Measurements from ENCODE around the gene SEC24D. TPM values are rescaled to one million over a fixed set of nuclear protein-coding genes. Genes with fewer than 3 reads are reported as not detected.

Gene SEC24D
- total RNA-seq, 1 experiment from 2014 or later: 28.4 TPM

DNA sequence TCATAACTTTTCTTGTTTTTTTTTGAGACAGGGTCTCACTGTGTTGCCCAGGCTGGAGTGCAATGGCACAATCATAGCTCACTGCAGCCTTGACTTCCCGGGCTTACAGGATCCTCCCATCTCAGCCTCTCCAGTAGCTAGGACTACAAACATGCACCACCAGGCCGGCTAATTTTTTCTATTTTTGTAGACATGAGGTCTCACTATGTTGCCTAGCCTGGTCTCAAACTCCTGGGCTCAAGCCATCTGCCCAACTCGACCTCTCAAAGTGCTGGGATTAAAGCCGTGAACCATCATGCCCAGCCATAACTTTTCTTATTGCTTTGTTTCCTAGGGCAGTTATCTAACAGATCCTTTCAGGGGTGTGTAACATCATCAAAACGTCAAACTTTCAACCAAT is 11.8 kb downstream of the SEC24D start:
- no peak overlapping the region for H3K27ac Mint-ChIP-seq (ENCODE audit: unreplicated experiment)
- no peak for DNase-seq
- peaks cover 23% of the 10 kb centered on the region for H3K4me1 Mint-ChIP-seq (ENCODE audit: low read depth, unreplicated experiment)

DNA sequence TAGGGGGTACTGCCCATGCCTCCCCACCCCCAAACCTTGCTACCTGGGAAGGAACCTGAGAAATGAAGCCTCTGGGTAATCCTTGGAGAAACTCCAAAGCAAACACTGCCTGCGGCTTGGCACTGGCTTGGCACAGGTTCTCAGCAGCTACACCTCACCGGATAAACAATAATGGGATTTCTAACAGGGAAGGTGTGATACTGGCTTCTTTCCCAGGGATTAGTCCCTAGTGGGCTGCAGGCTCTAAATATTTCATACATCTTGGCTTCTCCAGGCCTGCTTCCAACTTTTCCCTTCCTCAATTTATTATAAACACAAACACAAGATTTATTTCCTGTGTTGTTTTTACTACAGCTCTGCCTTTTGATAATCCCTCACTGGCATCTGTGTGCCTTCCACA is 12.5 kb downstream of the SEC24D start:
- peaks cover 23% of the 10 kb centered on the region for H3K4me1 Mint-ChIP-seq (ENCODE audit: low read depth, unreplicated experiment)
- H3K9me3 Mint-ChIP-seq (ENCODE audit: low read depth, unreplicated experiment): no peaks in the 10 kb centered on the region
- TF ChIP-seq, protein P1, sequence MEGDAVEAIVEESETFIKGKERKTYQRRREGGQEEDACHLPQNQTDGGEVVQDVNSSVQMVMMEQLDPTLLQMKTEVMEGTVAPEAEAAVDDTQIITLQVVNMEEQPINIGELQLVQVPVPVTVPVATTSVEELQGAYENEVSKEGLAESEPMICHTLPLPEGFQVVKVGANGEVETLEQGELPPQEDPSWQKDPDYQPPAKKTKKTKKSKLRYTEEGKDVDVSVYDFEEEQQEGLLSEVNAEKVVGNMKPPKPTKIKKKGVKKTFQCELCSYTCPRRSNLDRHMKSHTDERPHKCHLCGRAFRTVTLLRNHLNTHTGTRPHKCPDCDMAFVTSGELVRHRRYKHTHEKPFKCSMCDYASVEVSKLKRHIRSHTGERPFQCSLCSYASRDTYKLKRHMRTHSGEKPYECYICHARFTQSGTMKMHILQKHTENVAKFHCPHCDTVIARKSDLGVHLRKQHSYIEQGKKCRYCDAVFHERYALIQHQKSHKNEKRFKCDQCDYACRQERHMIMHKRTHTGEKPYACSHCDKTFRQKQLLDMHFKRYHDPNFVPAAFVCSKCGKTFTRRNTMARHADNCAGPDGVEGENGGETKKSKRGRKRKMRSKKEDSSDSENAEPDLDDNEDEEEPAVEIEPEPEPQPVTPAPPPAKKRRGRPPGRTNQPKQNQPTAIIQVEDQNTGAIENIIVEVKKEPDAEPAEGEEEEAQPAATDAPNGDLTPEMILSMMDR (IDR thresholded peaks at IDR 0.05; ENCODE audit: unreplicated experiment): no peak
- no peak overlapping the region for H3K4me3 Mint-ChIP-seq (ENCODE audit: low read depth, unreplicated experiment)
- H3K36me3 Mint-ChIP-seq (ENCODE audit: insufficient read depth, unreplicated experiment): peaks cover 8% of the 10 kb centered on the region
- CTCF ChIA-PET: no interaction called here
- BruUV-seq (replicated peaks): no TSS peak
- DNase-seq: peak; percentile 2
- H3K27ac Mint-ChIP-seq (ENCODE audit: unreplicated experiment): no peak overlapping the region
- no peaks in the 10 kb centered on the region for H3K27me3 Mint-ChIP-seq (ENCODE audit: unreplicated experiment)
- intact Hi-C loops (cut with micrococcal nuclease; ENCODE audit: unreplicated experiment): no loop called here

More for the DNA sequence above, 11.8 kb downstream of the SEC24D start:
- Mint-ChIP-seq H3K4me3 (ENCODE audit: low read depth, unreplicated experiment) (no peak overlapping the region), H3K9me3 (ENCODE audit: low read depth, unreplicated experiment) (no peaks in the 10 kb centered on the region), H3K27me3 (ENCODE audit: unreplicated experiment) (no peaks in the 10 kb centered on the region), H3K36me3 (ENCODE audit: insufficient read depth, unreplicated experiment) (peaks cover 8% of the 10 kb centered on the region)
- CTCF ChIA-PET: no interaction called here
- intact Hi-C loops (cut with micrococcal nuclease; ENCODE audit: unreplicated experiment): no loop called here
- BruUV-seq (replicated peaks): no TSS peak
- TF ChIP-seq, protein P1 (IDR thresholded peaks at IDR 0.05; ENCODE audit: unreplicated experiment): no peak

DNA sequence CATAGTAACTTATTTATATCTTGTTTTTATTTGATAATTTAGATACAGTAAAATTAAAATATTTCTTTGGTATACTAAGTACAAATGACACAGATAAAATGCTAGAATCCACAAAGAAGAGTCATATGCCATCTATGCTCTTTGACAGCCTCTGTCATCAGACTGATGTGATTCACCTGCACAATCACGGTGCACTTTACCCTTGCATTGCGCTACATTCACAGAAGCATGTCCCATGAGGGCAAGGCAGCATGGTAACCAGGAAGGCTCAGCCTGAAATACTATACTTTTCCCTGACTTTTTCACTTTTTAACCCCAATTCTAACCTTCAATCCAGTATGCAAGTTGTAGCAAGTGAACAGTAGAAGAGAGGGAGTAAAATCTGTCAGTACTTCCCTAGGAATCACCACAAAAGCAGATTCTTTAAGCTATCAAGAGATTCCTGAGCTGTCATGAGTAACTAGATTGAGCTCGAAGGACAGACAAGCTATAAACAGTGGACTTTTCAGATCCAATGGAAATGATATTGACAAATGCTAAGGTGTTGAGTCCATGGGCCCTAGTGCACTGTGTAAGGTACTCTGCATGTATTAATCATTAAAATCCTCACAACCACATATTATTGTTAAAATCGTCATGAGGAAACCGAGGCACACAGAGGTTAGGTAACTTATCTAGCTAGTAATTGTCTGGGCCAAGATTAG is 14.2 kb downstream of the SEC24D start:
- Mint-ChIP-seq H3K9me3 (ENCODE audit: low read depth, unreplicated experiment) (no peaks in the 10 kb centered on the region), H3K27me3 (ENCODE audit: unreplicated experiment) (no peaks in the 10 kb centered on the region)
- intact Hi-C loops (cut with micrococcal nuclease; ENCODE audit: unreplicated experiment): no loop called here

DNA sequence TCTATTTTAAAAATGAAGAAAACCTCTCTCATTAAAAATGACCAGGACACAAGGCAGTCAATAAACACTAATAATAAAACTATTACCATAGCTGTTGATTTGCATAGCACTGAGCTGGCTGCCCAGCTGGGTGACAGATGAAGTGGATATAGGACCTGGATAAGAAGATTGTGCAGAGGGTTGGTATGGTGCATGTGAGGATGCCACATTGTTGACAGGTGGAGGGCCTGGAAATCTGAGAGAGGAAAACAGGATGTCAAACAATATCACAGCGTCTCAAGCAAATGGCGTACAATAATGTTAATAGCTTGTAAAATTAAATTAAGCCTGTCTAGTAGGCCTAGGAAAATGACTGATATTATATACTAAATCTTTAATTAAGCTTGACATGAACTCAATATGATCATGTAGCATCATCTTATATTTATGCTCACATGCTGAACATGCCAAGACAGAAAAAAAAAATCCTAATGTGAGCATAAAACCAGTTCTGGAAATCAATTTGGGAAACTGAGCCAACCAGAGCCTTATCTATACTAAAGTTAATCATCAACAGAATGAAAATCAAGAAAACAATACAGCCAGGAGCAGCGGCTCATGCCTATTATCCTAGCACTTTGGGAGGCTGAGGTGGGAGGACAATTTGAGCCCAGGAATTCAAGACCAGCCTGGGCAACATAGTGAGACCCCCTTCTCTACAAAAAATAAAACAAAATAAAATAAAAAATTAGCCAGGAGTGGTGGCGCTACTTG is 18.6 kb downstream of the SEC24D start:
- Mint-ChIP-seq H3K9me3 (ENCODE audit: low read depth, unreplicated experiment) (no peaks in the 10 kb centered on the region), H3K27ac (ENCODE audit: unreplicated experiment) (no peak overlapping the region), H3K4me1 (ENCODE audit: low read depth, unreplicated experiment) (no peaks in the 10 kb centered on the region), H3K4me3 (ENCODE audit: low read depth, unreplicated experiment) (no peak overlapping the region), H3K36me3 (ENCODE audit: insufficient read depth, unreplicated experiment) (peaks cover 10% of the 10 kb centered on the region), H3K27me3 (ENCODE audit: unreplicated experiment) (no peaks in the 10 kb centered on the region)
- TF ChIP-seq, protein P1 (IDR thresholded peaks at IDR 0.05; ENCODE audit: unreplicated experiment): no peak
- CTCF ChIA-PET: no interaction called here
- BruUV-seq (replicated peaks): no TSS peak
- no peak for DNase-seq
- intact Hi-C loops (cut with micrococcal nuclease; ENCODE audit: unreplicated experiment): no loop called here

More for the DNA sequence above, 14.2 kb downstream of the SEC24D start:
- no peak for DNase-seq
- Mint-ChIP-seq H3K36me3 (ENCODE audit: insufficient read depth, unreplicated experiment) (peaks cover 8% of the 10 kb centered on the region), H3K4me3 (ENCODE audit: low read depth, unreplicated experiment) (no peak overlapping the region), H3K4me1 (ENCODE audit: low read depth, unreplicated experiment) (peaks cover 23% of the 10 kb centered on the region), H3K27ac (ENCODE audit: unreplicated experiment) (no peak overlapping the region)
- TF ChIP-seq, protein P1 (IDR thresholded peaks at IDR 0.05; ENCODE audit: unreplicated experiment): no peak
- no TSS peak for BruUV-seq (replicated peaks)
- CTCF ChIA-PET: no interaction called here

Measured in Calu3 (cell line).